K562 (cell line): ENCODE results near the gene WWTR1. TPM values are rescaled to one million over a fixed set of nuclear protein-coding genes. Genes with fewer than 3 reads are reported as not detected.

Experiments used
- ATF1 ChIP-seq, 2 experiments: fragments of 450-650 bp in 1 of 2; IDR thresholded peaks; 2 replicates each; pipeline ENCODE4 v1.6.1; 2016; ENCODE audit warnings: missing compliant biosample characterization in 1 of 2, missing genetic modification characterization in 1 of 2
- ATF7 ChIP-seq: fragments of 450-650 bp; IDR thresholded peaks from 2 replicates; pipeline ENCODE4 v1.7.1; 2014; ENCODE audit warnings: mild to moderate bottlenecking, moderate library complexity
- CREB5 ChIP-seq: fragments of 250-450 bp; sonication (Bioruptor Pico); IDR thresholded peaks from 2 replicates; pipeline ENCODE4 v1.5.0; 2020; ENCODE audit warnings: mild to moderate bottlenecking
- EGR1 ChIP-seq: fragments of 450-650 bp; conservative IDR thresholded peaks from 2 replicates; pipeline ENCODE4 v1.6.1; 2017; ENCODE audit warnings: mild to moderate bottlenecking
- ETV5 ChIP-seq: sonication (generic); formaldehyde crosslinking; IDR thresholded peaks from 2 replicates; pipeline ENCODE4 v1.4.0; 2020; ENCODE audit warnings: low read depth, mild to moderate bottlenecking, missing genetic modification reagents
- FOSL1 ChIP-seq: fragments of 200-800 bp; sonication (Bioruptor generic); conservative IDR thresholded peaks from 2 replicates; pipeline ENCODE4 v1.6.1; 2016; ENCODE audit warnings: missing genetic modification characterization, missing compliant biosample characterization
- ILK ChIP-seq: fragments of 450-650 bp; IDR thresholded peaks from 2 replicates; pipeline ENCODE4 v1.6.1; 2016; ENCODE audit warnings: missing genetic modification characterization, low read depth, mild to moderate bottlenecking, missing compliant biosample characterization, moderate library complexity, borderline replicate concordance
- KAT2B ChIP-seq: IDR thresholded peaks from one replicate; pipeline ENCODE4 v1.6.1; 2012; ENCODE audit warnings: low read depth, mild to moderate bottlenecking, control low read depth, inconsistent platforms, low read length, moderate library complexity
- MAX ChIP-seq: sonication (generic); formaldehyde crosslinking; IDR thresholded peaks from 2 replicates; pipeline ENCODE4 v1.9.0; 2022; ENCODE audit warnings: mild to moderate bottlenecking, missing genetic modification reagents
- NFE2 ChIP-seq: IDR thresholded peaks from 2 replicates; pipeline ENCODE4 v1.6.1; 2014; ENCODE audit warnings: antibody characterized with exemption, low read depth
- NR2C1 ChIP-seq, 2 experiments: fragments of 450-650 bp; IDR thresholded peaks; 2 replicates each; pipeline ENCODE4 v1.6.1; 2017; ENCODE audit warnings: mild to moderate bottlenecking in 2 of 2, antibody characterized with exemption in 1 of 2, inconsistent platforms in 1 of 2, missing compliant biosample characterization in 1 of 2, missing genetic modification characterization in 1 of 2
- PTTG1 ChIP-seq: fragments of 450-650 bp; IDR thresholded peaks from 2 replicates; pipeline ENCODE4 v1.6.1; 2016; ENCODE audit warnings: low read depth, mild to moderate bottlenecking, missing genetic modification characterization, missing compliant biosample characterization
- RBM34 ChIP-seq: fragments of 200-400 bp; formaldehyde crosslinking; IDR thresholded peaks from 2 replicates; pipeline ENCODE4 v1.6.1; 2018; ENCODE audit warnings: low read length, borderline replicate concordance; ENCODE audit not compliant: insufficient read depth
- SRSF3 ChIP-seq: fragments of 200-400 bp; formaldehyde crosslinking; IDR thresholded peaks from 2 replicates; pipeline ENCODE4 v1.6.1; 2016; ENCODE audit warnings: mild to moderate bottlenecking, low read length, moderate library complexity; ENCODE audit not compliant: insufficient read depth
- STAT5B ChIP-seq: fragments of 250-450 bp; sonication (Bioruptor Pico); IDR thresholded peaks from 2 replicates; pipeline ENCODE4 v1.8.0; 2021; ENCODE audit warnings: mild to moderate bottlenecking, inconsistent platforms
- TAF15 ChIP-seq: fragments of 200-400 bp; formaldehyde crosslinking; IDR thresholded peaks from 2 replicates; pipeline ENCODE4 v1.6.1; 2017; ENCODE audit warnings: mild to moderate bottlenecking, low read depth, low read length, moderate library complexity
- TRIM24 ChIP-seq, 2 experiments: fragments of 450-650 bp; IDR thresholded peaks; 2 replicates each; pipeline ENCODE4 v1.6.1; 2016
- ZFX ChIP-seq: sonication (generic); formaldehyde crosslinking; IDR thresholded peaks from 2 replicates; pipeline ENCODE4 v1.8.0; 2022; ENCODE audit warnings: mild to moderate bottlenecking, missing genetic modification reagents, moderate library complexity
- ZNF639 ChIP-seq, 2 experiments: fragments of 200-800 bp in 1 of 2; sonication (Bioruptor generic) in 1 of 2; sonication (generic) in 1 of 2; formaldehyde crosslinking in 1 of 2; IDR thresholded peaks in 1 of 2; conservative IDR thresholded peaks in 1 of 2; 2 replicates each; pipeline versions ENCODE4 v1.5.0 to v1.6.1; 2016 to 2020; ENCODE audit warnings: missing compliant biosample characterization in 1 of 2, missing genetic modification characterization in 1 of 2, missing genetic modification reagents in 1 of 2
- polyA plus RNA-seq, 8 experiments: library from polyadenylated mRNA; depleted of rRNA in 4 of 8; stranded (reverse) in 5 of 8; unstranded in 3 of 8; fragments of >200 nt; fragmentation: Nextera tagmentation in 2 of 8; fragmentation: Illumina TruSeq in 1 of 8; extraction: Ambion mirVana in 2 of 8; extraction: Trizol in 1 of 8; gene quantifications; 2 replicates each; pipeline versions ENCODE4 v1.2.1 to v1.2.3, GENCODE V29; 2011 to 2014; ENCODE audit warnings: inconsistent platforms in 1 of 8, missing spikeins in 1 of 8
- total RNA-seq, 7 experiments: library from RNA; depleted of rRNA in 6 of 7; stranded (reverse); fragments of >200 nt in 6 of 7; fragmentation: Illumina TruSeq in 2 of 7; extraction: Trizol in 2 of 7; gene quantifications; 2 replicates each; pipeline versions ENCODE4 v1.2.1 to v1.2.3, GENCODE V29; 2011 to 2021; ENCODE audit warnings: low replicate concordance in 1 of 7
- TF ChIP-seq, protein P1 (sequence below): IDR thresholded peaks from 2 replicates; pipeline ENCODE4 v1.6.1; 2011; ENCODE audit not compliant: insufficient read length; ENCODE audit errors: extremely low read depth
- TF ChIP-seq, protein P2 (sequence below): sonication (generic); formaldehyde crosslinking; IDR thresholded peaks from 2 replicates; pipeline ENCODE4 v1.8.1; 2023; ENCODE audit warnings: mild to moderate bottlenecking, missing genetic modification reagents

WWTR1 gene
- total and polyA plus RNA-seq, 9 of the 15 experiments (the other 6 are each of a cell fraction or from before 2014, with no cell fraction given), result 0.04 to 1.5 (median 0.60) TPM

GRCh38 chr3:149575961-149576564 is 81.8 kb downstream of the WWTR1 start (continued):
- TF ChIP-seq CREB5 (CRISPR knock-in tag) (no peak), KAT2B (no peak), TAF15 (no peak), MAX (CRISPR knock-in tag) (no peak), ATF7 (0 out of 2 replicates have a peak, but pooled peaks have one; percentile 24), ZFX (no peak), SRSF3 (no peak), ZNF639 (CRISPR knock-in tag; conservative IDR thresholded peaks at IDR 0.05 in 1 of 2, IDR thresholded peaks at IDR 0.05 in 1 of 2) (peak in 1 of 2 experiments; percentile 60; a peak in 1 of 4 replicates), PTTG1 (tag) (no peak), EGR1 (peak; percentile 60), ATF1 (CRISPR knock-in tag; IDR thresholded peaks at IDR 0.05) (no peak), ATF1 (tag; IDR thresholded peaks at IDR 0.05) (0 out of 2 replicates have a peak, but pooled peaks have one; percentile 26), NR2C1 (IDR thresholded peaks at IDR 0.05) (no peak), NR2C1 (tag; IDR thresholded peaks at IDR 0.05) (0 out of 2 replicates have a peak, but pooled peaks have one; percentile 17), STAT5B (CRISPR knock-in tag) (no peak), FOSL1 (peak; percentile 87), NFE2 (peak; percentile 93), ILK (tag) (no peak), ETV5 (CRISPR knock-in tag) (peak; percentile 65; the same call in 1 of the 2 replicates), TRIM24 (IDR thresholded peaks at IDR 0.05) (peak; percentile 70 to 75; a peak in 3 of 4 replicates), RBM34 (no peak)
- TF ChIP-seq, protein P1, sequence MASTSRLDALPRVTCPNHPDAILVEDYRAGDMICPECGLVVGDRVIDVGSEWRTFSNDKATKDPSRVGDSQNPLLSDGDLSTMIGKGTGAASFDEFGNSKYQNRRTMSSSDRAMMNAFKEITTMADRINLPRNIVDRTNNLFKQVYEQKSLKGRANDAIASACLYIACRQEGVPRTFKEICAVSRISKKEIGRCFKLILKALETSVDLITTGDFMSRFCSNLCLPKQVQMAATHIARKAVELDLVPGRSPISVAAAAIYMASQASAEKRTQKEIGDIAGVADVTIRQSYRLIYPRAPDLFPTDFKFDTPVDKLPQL, result no peak
- TF ChIP-seq, protein P2, sequence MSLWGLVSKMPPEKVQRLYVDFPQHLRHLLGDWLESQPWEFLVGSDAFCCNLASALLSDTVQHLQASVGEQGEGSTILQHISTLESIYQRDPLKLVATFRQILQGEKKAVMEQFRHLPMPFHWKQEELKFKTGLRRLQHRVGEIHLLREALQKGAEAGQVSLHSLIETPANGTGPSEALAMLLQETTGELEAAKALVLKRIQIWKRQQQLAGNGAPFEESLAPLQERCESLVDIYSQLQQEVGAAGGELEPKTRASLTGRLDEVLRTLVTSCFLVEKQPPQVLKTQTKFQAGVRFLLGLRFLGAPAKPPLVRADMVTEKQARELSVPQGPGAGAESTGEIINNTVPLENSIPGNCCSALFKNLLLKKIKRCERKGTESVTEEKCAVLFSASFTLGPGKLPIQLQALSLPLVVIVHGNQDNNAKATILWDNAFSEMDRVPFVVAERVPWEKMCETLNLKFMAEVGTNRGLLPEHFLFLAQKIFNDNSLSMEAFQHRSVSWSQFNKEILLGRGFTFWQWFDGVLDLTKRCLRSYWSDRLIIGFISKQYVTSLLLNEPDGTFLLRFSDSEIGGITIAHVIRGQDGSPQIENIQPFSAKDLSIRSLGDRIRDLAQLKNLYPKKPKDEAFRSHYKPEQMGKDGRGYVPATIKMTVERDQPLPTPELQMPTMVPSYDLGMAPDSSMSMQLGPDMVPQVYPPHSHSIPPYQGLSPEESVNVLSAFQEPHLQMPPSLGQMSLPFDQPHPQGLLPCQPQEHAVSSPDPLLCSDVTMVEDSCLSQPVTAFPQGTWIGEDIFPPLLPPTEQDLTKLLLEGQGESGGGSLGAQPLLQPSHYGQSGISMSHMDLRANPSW (CRISPR knock-in tag), result no peak
